DMS53 treated with DMSO at 0.1 percent for 48 hours (cell line): ENCODE results near the gene GNB1.

Experiments used
- DNase-seq: peaks from one replicate; lab custom pipeline; 2025; ENCODE audit not compliant: unreplicated experiment; lab: John Stamatoyannopoulos, UW

GNB1 gene

DNA sequence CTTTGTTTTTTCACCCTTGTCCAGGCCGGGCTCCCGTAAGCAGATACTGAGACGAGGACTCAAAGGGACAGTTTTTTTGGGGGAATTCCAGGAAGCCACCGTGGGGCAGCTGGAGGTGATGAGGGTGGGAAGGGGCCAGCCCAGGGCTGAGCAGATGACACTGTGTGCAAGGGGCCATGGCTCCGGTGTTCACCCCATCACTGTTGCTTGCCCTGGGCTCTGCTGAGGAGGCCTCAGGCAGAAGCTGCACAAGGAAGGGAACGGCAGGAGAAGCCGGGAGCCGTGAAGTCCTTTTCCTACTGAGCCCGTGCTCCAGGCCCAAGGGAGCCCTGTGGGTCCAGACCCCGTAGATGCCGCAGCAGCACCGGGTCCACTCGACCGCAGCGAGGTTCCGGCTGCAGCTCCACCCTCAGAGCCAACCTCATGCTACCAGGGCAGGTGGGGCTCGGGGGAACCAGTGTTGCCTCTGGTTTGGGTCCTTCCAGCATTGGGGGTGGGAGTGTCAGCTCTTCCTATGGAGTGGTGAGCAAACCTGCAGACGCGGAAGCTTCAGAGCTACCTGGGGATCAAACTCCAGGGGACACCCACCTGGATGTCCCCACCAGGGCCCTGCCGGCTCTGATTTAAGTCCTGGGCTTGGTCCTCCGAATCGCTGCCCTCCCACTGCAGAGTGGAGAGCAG, 19.9 kb upstream of the GNB1 start:
- DNase-seq: no peak

DNA sequence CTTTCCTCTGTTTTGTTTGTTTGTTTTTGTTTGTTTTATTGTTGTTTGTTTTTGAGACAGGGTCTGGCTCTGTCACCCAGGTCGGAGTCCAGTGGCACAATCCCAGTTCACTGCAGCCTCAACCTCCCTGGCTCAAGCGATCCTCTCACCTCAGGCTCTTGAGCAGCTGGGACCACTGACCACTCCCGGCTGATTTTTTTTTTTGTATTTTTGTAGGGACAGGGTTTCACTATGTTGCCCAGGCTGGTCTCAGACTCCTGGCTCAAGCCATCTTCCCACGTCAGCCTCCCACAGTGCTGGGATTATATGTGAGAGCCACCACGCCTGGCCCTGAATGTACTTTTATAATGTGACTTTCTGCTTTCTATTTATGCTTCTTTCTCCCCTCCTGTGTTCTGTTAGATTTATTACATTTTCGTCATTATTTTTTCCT, 19.2 kb upstream of the GNB1 start:
- DNase-seq: no peak

DNA sequence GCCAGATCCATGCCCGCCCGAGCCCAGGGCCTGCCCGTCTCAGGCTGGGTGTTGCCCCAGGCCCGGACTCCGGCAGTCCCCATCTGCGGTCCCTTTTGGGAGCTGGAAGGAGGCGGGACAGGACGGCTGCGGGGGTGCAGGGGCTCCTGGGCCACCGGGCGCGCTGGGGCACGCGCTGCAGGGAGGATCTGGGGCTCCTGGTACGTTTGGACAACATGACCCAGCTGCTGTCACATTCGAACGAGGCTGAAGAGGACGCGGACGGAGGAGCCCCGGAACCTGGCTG, 17.6 kb upstream of the GNB1 start:
- DNase-seq: no peak

DNA sequence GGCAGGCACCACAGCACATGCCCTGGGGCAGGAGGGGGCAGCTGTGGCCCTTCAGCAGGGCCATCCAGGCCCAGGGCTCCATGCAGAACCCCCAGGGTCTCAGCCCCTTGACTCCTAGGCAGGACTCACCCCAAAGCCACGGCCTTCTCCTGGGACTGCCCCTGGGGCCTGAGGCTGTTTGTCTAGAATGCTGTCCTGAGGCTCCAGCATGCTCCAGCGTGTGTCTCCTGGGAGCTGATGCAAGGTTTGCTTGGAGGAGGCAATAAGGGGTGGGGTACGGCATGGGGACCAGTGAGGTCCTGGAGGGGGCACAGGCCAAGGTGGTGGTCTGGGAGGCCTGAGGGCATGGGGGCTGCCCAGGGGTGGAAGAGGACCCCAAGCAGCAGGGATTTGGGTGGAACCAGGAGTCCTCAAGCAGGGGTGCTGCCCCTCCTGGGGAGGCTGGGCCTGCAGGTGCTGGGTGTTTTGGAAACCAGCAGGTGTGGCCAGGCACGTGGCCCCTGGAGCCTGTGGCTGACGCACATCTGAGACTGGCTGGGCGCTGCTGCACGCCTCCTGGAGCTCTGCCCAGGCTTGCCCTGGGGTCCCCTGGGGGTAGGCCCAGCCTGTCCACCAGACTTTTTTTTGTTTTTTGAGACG, 16.3 kb upstream of the GNB1 start:
- no peak for DNase-seq

DNA sequence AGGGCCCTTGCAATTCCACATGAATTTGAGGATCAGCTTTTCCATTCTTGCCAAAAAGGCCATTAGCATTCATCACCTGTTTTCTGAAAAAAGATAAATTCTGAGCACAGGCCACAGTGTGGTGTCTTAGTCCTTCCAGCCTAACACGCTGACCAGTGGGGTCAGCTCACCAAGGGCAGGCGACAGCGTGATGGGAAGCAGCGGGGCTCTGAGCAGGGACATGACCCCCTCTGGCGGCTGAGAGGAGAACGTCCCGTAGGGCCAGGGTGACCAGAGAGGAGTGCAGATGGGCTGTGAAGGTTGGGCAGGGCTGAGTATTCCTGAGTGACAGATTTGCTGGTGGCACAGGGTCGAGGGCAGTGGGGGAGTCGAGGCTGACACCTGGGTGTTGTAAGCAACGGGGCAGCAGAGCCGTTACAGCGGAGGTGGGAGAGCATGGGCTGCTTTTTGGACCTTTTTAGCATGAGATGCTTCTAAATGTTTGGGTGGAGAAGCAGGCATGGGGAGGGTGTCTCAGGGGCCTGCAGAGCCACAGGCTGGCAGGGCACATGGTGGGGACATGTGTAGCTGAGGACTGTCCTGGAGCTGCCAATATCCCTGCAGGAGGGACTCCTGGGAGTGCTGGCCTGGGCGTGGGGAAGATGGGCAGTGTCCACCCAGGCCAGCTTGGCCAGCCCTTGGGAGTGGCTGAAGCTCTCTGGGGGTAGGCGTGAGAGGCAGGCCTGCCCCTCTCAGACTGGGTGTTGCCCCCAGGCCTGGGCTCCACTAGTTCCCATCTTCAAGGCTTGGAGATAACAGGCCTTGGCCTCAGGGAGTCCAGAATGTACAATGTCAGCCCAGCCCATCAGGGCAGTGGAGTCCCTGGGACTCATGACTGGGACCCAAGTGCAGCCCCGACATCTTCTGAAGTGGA, 15.6 kb upstream of the GNB1 start:
- DNase-seq: peak; percentile 63

DNA sequence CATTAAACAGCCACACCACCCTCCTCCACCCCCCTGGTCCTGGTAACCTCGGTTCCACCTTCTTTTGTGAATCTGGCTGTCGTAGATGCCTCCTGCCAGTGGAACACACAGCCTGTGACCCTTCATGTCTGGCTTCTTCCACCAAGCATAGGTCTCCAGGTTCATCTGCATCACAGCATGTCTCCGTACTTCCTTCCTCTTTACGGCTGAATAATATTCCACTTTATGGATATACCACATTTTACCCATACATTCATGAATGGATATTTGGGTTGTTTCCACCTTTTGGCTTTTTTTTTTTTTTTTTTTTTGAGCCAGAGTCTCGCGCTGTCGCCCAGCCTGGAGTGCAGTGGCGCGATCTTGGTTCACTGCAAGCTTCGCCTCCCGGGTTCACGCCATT, 12.3 kb upstream of the GNB1 start:
- no peak for DNase-seq

DNA sequence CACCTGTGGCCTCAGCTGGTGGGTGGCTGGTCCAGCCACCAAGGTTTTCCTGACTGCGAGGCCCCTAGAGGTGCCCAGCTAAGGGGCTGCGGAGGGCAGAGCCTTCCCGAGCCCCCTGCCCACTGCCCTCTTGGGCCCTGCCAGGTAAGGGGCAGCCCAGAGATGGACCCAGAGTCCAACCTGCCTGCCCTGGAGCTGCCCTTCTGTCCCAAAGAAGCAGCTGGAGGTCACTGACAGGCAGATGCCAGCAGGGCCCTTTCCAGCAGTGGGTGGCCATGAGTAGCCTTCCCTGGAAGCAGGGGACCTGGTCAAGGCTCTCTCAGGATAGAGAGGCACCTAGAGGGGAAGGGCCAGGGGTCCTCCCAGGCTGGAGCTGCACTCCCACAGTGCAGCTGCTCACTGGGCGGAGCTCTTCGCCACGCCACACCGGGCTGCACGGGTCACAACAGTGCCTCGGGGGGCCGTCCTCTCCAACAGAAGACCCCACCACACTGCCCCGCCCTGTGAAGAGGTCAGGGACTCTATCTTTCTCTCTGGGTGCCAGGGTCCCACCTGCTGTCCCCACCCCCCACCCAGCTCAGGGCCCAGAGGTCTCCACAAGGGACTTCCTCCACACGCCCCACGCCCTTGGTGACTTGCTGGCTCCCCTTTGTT, 10.9 kb upstream of the GNB1 start:
- no peak for DNase-seq

DNA sequence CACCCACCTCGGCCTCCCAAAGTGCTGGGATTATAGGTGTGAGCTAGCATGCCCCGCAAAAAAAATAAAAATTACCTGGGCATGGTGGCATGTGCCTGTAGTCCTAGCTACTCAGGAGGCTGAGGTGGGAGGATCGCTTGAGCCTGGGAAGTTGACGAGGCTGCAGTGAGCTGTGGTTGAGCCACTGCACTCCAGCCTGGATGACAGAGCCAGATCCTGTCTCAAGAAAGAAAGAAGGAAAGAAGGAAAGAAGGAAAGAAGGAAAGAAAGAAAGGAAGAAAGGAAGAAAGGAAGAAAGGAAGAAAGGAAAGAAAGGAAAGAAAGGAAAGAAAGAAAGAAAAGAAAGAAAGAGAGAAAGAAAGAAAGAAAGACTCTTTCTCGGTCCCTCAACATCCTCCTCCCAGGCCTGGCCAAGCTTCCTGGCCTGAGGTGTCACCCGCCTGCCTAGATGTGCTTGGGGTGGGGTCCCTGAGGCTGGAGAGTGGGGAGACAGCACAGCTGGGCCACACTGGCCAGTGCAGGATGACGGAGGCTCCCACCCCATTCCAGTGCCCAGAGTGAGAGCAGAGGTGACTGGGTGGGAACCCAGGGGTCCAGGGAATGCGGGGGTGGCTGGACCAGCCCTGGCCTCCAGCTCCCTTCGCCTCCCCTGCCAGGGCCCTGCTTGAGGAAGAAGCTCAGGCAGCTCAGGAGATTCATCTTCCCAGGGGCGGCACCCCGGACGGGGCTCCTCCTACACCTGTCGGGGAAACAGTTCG, 10.2 kb upstream of the GNB1 start:
- DNase-seq: no peak

DNA sequence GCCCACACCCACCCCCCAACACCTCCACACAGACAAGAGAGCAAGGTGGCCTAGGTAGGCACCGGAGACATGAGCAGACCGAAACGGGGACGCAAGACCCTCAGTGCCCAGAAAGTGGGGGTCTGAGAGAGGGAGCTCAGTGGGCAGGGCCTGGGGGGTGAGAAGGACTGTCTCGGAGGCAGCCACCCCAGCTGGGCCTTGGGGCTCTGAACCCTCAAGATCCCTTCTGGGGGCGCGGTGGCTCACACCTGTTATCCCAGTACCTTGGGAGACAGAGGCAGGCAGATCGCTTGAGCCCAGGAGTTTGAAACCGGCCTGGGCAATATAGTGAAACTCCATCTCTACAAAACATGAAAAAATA, 9.1 kb upstream of the GNB1 start:
- no peak for DNase-seq

DNA sequence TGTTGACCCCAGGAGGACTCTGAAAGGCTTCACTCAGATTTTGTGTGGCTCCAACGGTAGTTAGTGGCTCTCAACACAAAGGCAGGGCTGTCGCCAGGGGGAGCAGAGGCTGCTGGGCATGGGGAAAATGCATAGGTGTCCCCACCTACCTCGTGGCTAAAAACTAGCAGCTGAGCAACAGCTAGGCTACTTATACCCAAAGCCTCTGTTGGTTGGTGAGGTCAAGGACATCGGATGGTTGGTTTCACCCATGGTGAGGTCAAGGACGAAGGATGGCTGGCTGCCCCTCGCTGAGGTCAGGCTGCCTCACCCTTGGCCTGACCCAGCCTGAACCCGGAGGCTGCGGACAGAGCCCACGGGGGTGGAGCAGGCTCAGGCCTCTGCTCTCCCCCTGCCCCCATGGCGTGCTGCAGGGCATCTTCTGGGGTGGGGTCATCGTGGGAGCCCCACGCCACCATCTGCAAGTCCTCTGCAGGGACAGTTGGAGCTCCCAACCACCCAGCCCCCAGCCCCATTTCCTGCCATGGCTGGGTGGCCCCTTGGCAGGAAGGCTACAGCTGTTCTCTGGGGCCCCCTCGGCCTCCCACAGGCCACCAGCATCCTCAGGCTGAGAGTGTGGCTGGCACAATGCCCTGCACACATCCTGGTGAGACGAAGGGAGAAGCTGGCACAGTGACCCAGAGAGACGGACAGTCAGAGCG, 8.5 kb upstream of the GNB1 start:
- DNase-seq: no peak

DNA sequence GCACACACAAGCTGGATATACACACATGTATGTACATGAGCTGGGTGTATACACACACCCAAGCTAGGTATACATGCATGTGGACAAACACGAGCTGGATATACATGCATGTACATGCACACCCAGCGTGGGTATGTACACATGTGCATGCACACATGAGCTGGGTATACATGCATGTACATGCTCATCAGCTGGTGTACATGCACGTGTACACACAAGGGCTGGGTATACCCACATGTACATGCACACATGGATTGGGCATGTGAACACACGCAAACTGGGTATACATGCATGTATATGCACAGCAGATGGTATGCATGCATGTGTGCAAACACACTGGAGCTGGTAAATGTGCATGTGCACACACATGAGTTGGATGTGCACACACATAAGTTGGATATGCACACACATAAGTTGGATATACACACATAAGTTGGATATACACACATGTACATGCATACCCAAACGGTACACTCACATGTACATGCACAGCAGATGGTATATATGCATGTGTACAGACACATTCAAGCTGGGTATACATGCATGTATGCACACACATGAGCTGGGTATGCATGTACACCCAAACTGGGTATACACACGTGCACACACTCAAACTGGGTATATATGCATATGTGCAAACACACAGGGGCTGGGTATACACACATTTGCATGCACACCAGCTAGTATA, 7.5 kb upstream of the GNB1 start:
- DNase-seq: no peak

DNA sequence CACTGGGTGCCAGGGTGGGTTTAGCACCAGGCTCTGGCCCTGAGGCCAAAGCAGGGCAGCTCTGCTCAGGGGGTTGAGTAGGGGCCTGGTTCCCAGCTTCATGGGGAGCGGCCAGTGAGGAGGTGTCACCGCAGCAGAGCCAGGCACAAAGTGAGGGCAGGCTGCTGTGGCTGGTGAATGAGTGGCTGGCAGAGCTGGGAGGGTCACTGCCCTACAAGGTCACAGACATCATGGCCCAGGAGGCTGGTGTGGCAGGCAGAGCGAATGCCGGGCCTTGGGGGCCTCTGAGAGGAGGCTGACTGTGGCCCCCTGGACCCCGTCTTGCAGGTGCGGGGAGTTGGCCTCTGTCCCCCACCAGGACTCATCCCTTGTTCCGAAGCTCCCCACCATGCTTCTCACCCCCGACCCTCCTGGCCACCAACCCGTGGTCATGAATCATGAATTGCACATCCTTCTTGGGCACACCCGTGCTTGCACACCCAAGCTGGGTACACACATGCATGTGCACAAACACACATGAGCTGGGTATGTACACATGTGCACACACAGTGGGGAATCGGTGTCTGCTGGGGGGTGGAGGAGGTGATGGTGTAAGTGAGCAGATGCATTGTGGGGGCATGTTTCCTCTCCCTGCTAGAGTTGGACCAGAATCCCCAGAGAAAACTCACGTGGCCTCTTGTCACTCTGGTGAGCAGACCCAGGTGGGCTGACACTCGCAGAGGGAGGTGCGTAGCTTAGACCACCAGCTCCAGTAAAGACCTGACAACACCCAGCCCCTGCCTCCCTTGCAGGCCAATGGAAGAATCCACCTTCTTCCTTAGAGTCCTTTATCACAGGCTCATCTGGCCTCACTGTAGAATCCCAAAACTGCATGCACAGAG, 4.8 kb upstream of the GNB1 start:
- DNase-seq: no peak

DNA sequence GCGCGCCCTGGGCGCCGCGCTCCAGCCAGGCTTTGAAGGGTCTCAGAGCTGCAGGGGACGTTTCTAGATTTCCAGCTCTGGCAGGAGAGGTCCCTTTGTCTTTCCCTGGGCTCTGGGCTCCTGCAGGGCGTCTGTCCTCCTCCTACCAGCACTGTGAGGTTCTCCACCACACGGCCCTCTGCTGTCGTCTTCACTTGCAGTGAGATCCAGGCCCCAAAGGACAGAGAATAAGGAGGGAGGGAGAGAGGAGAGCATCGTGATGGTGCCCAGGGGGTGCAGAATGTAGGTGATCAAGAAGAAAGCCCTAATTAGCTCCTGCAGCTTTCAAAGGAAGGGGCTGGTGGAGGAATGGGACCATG, 4.2 kb upstream of the GNB1 start:
- no peak for DNase-seq

DNA sequence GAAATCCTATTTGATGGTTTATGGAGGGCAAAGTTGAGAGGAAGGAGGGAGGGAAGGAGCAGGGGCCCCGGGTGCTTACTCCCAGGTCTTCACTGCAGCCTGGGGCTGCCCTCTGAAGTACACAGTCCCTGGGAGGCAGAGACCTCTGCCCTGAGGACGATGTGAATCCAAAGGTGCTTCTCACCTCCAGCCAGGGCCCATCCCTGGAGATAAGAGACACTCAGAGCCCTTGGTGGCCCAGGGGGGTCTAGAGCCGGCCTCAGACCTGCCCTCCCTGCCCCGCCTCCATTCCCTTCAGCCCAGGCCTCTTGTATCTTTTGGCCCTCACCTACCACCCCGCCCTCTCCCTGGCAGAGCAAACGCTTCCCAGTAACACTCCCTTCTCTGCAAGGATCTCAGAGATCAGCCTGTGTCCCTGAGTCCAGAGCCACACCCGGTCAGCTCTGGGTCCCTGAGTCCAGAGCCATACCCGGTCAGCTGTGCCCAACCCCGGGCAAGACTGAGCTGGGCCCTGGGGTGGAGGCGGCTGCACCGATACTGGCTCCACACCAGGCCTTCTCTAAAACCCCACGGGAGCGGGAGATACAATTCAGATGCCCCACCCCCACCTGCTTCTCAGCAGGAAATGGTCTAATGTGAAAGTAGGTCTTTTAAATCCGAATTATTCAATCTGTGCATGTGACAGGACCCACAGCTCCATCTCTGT, 3.6 kb upstream of the GNB1 start:
- DNase-seq: no peak

DNA sequence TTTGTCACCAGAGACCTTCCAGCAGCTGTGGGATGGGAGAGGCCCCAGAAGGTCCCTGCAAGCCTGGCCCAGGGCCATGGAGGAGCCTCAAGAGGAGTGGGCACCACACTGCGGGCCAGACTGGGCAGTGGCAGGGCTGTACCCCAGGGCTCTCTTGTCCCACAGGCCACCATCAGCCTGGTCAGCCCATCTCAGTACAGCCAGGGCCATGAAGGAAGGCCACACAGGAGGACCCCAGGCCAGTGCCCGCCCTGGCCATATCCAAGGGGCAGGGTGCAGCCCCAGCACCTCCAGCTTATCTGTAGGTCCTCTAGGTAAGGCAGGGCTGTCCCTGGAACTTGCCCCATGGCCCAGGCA, 3.1 kb upstream of the GNB1 start:
- DNase-seq: no peak

DNA sequence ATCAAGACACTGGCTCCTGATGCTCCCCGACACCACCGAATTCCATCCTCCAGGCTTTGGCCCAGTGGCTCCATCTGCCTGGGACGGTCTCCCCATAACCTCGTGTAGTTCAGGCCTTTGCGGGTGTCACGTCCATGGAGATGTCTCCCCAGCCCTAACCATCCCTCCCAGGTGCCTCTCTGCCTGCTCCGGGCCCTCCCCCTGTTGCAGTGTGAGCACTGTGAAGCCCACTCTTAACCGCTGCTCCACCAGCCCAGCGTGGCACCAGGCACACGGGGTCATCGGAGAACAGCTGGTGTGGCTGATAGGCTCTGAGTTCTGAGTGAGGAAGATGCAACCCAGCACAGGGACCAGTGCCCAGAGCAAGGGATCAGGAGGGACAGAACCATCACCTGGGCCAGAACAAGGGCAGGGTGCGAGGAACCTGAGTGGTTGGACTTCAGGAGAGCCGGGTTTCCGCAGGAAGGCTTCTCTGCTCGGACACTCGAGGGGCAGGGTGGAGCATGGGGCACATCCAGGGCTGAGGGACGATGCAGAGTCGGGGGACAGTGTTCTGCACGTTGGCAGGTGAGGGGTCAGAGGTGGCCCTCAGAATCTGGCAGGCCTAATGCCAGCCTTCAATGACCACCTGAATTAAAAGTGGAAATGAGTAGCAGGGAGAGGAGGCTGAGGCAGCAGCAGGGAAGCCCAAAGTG, 2.6 kb upstream of the GNB1 start:
- no peak for DNase-seq

DNA sequence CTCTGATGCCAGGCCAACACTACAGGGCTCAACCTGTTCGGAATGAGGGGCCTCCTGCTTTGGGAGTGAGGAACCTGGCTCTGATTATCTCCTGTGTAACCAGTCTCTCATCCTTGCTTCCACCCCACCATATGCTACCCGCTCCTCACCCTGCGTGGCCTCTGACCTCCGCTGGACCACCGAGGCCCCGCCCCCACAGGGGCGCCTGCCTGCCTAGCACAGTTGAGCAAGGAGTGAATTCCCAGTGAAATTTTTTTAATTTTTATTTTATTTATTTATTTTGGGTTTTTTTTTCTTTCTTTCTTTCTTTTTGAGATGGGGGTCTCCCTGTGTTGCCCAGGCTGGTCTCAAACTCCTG, 1.9 kb upstream of the GNB1 start:
- DNase-seq: no peak
